ENCODE data around the gene ABCC5.

DNA sequence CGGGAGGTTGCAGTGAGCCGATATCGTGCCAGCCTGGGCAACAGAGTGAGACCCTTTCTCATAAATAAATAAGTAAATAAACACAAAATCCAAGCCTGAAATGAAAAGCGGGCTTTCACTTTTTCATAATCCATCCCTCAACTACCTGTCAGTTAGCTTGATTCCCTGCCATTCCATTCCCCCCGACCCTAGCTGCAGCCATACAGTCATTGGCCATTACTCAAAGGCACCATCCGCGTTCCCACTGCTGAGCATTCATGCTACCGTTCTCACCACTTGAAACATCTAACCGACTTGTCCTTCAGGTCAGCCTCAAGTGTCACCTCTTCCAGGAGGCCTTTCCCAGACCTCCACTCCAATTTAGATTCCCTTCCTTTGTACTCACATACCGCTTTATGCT lies 131.9 kb downstream of the ABCC5 start:
- TF ChIP-seq EZH2phosphoT487 (IDR thresholded peaks at IDR 0.05; ENCODE audit: insufficient read depth, low read depth) (no peak), EZH2 (IDR thresholded peaks at IDR 0.05; ENCODE audit: insufficient read depth, poor library complexity, severe bottlenecking) (no peak)
